Measurements from ENCODE around the gene C9orf85. TPM values are rescaled to one million over a fixed set of nuclear protein-coding genes. Genes with fewer than 3 reads are reported as not detected.
"Not testable (repeated sequence)": the region's sequence is repeated elsewhere in the genome, so short reads cannot be mapped to it uniquely, and the experiment has no call there.

The C9orf85 gene
- total RNA-seq, 1 donor from 2014 or later: 8.3 TPM

GRCh38 chr9:71931166-71931565 is 19.7 kb downstream of the C9orf85 start:
- H3K9me3 Mint-ChIP-seq: no peaks in the 10 kb centered on the region
- peaks cover 7% of the 10 kb centered on the region for H3K36me3 Mint-ChIP-seq (ENCODE audit: low read depth)
- H3K4me3 Mint-ChIP-seq (ENCODE audit: low read depth): no peak overlapping the region
- no peak for DNase-seq (ENCODE audit: low spot score)
- no peaks in the 10 kb centered on the region for H3K27me3 Mint-ChIP-seq (ENCODE audit: low read depth)
- H3K4me1 Mint-ChIP-seq (ENCODE audit: low read depth): no peaks in the 10 kb centered on the region
- no peak overlapping the region for H3K27ac Mint-ChIP-seq
- intact Hi-C loops (cut with micrococcal nuclease): no loop called here

GRCh38 chr9:71936066-71936465 is 24.6 kb downstream of the C9orf85 start:
- intact Hi-C loops (cut with micrococcal nuclease): no loop called here
- Mint-ChIP-seq H3K36me3 (ENCODE audit: low read depth) (peaks cover 3% of the 10 kb centered on the region), H3K4me1 (ENCODE audit: low read depth) (peaks cover 4% of the 10 kb centered on the region), H3K9me3 (no peaks in the 10 kb centered on the region), H3K4me3 (ENCODE audit: low read depth) (no peak overlapping the region), H3K27ac (no peak overlapping the region), H3K27me3 (ENCODE audit: low read depth) (no peaks in the 10 kb centered on the region)
- no peak for DNase-seq (ENCODE audit: low spot score)

GRCh38 chr9:71937070-71937625 is 25.7 kb downstream of the C9orf85 start:
- Mint-ChIP-seq H3K27ac (no peak overlapping the region), H3K27me3 (ENCODE audit: low read depth) (no peaks in the 10 kb centered on the region), H3K36me3 (ENCODE audit: low read depth) (peaks cover 3% of the 10 kb centered on the region), H3K4me3 (ENCODE audit: low read depth) (no peak overlapping the region), H3K4me1 (ENCODE audit: low read depth) (peaks cover 8% of the 10 kb centered on the region), H3K9me3 (no peaks in the 10 kb centered on the region)
- intact Hi-C loops (cut with micrococcal nuclease): no loop called here
- DNase-seq (ENCODE audit: low spot score): no peak

- DNase-seq (ENCODE audit: low spot score): no peak
- Mint-ChIP-seq H3K36me3 (ENCODE audit: low read depth) (peaks cover 2% of the 10 kb centered on the region), H3K27me3 (ENCODE audit: low read depth) (no peaks in the 10 kb centered on the region), H3K4me3 (ENCODE audit: low read depth) (no peak overlapping the region), H3K9me3 (no peaks in the 10 kb centered on the region), H3K4me1 (ENCODE audit: low read depth) (peaks cover 9% of the 10 kb centered on the region), H3K27ac (no peak overlapping the region)
- intact Hi-C loops (cut with micrococcal nuclease): no loop called here
These were observed 26.5 kb downstream of the C9orf85 start for GRCh38 chr9:71937898-71938297.

- Mint-ChIP-seq H3K4me1 (ENCODE audit: low read depth) (peaks cover 9% of the 10 kb centered on the region), H3K27me3 (ENCODE audit: low read depth) (no peaks in the 10 kb centered on the region), H3K9me3 (no peaks in the 10 kb centered on the region), H3K36me3 (ENCODE audit: low read depth) (no peaks in the 10 kb centered on the region), H3K27ac (no peak overlapping the region), H3K4me3 (ENCODE audit: low read depth) (no peak overlapping the region)
- intact Hi-C loops (cut with micrococcal nuclease): no loop called here
- no peak for DNase-seq (ENCODE audit: low spot score)
These were observed 29.7 kb downstream of the C9orf85 start for GRCh38 chr9:71941060-71941568.

- H3K4me1 Mint-ChIP-seq (ENCODE audit: low read depth): peaks cover 9% of the 10 kb centered on the region
These were observed 30.6 kb downstream of the C9orf85 start for GRCh38 chr9:71941998-71942567.

GRCh38 chr9:71944754-71945375 is 33.4 kb downstream of the C9orf85 start:
- no peak overlapping the region for H3K4me3 Mint-ChIP-seq (ENCODE audit: low read depth)
- no peak for DNase-seq (ENCODE audit: low spot score)
- H3K27ac Mint-ChIP-seq: no peak overlapping the region
- H3K36me3 Mint-ChIP-seq (ENCODE audit: low read depth): peaks cover 15% of the 10 kb centered on the region
- intact Hi-C loops (cut with micrococcal nuclease): no loop called here
- no peaks in the 10 kb centered on the region for H3K9me3 Mint-ChIP-seq
- peaks cover 6% of the 10 kb centered on the region for H3K4me1 Mint-ChIP-seq (ENCODE audit: low read depth)
- no peaks in the 10 kb centered on the region for H3K27me3 Mint-ChIP-seq (ENCODE audit: low read depth)

More at GRCh38 chr9:71941998-71942567, 30.6 kb downstream of the C9orf85 start:
- H3K36me3 Mint-ChIP-seq (ENCODE audit: low read depth): peaks cover 3% of the 10 kb centered on the region
- no peak for DNase-seq (ENCODE audit: low spot score)
- no peaks in the 10 kb centered on the region for H3K27me3 Mint-ChIP-seq (ENCODE audit: low read depth)
- H3K27ac Mint-ChIP-seq: no peak overlapping the region
- H3K9me3 Mint-ChIP-seq: no peaks in the 10 kb centered on the region
- H3K4me3 Mint-ChIP-seq (ENCODE audit: low read depth): no peak overlapping the region
- intact Hi-C loops (cut with micrococcal nuclease): no loop called here

GRCh38 chr9:71954652-71955051 is 43.2 kb downstream of the C9orf85 start:
- H3K9me3 Mint-ChIP-seq; H3K4me3 Mint-ChIP-seq (ENCODE audit: low read depth); H3K4me1 Mint-ChIP-seq (ENCODE audit: low read depth); H3K36me3 Mint-ChIP-seq (ENCODE audit: low read depth); H3K27me3 Mint-ChIP-seq (ENCODE audit: low read depth); intact Hi-C loops (cut with micrococcal nuclease); H3K27ac Mint-ChIP-seq; DNase-seq (ENCODE audit: low spot score): not testable (repeated sequence)

GRCh38 chr9:71955300-71955915 is 44.0 kb downstream of the C9orf85 start:
- Mint-ChIP-seq H3K9me3 (no peaks in the 10 kb centered on the region), H3K27me3 (ENCODE audit: low read depth) (no peaks in the 10 kb centered on the region), H3K27ac (no peak overlapping the region), H3K36me3 (ENCODE audit: low read depth) (peaks cover 9% of the 10 kb centered on the region), H3K4me1 (ENCODE audit: low read depth) (peaks cover 4% of the 10 kb centered on the region), H3K4me3 (ENCODE audit: low read depth) (no peak overlapping the region)
- intact Hi-C loops (cut with micrococcal nuclease): no loop called here
- no peak for DNase-seq (ENCODE audit: low spot score)

- Mint-ChIP-seq H3K27ac (no peak overlapping the region), H3K36me3 (ENCODE audit: low read depth) (peaks cover 30% of the 10 kb centered on the region), H3K4me3 (ENCODE audit: low read depth) (no peak overlapping the region), H3K27me3 (ENCODE audit: low read depth) (no peaks in the 10 kb centered on the region), H3K4me1 (ENCODE audit: low read depth) (peaks cover 3% of the 10 kb centered on the region), H3K9me3 (peaks cover 2% of the 10 kb centered on the region)
- intact Hi-C loops (cut with micrococcal nuclease): no loop called here
- no peak for DNase-seq (ENCODE audit: low spot score)
These were observed 50.9 kb downstream of the C9orf85 start for GRCh38 chr9:71962328-71962727.

GRCh38 chr9:71963471-71963996 is 52.1 kb downstream of the C9orf85 start:
- intact Hi-C loops (cut with micrococcal nuclease); DNase-seq (ENCODE audit: low spot score); H3K4me3 Mint-ChIP-seq (ENCODE audit: low read depth); H3K4me1 Mint-ChIP-seq (ENCODE audit: low read depth); H3K27me3 Mint-ChIP-seq (ENCODE audit: low read depth); H3K27ac Mint-ChIP-seq: not testable (repeated sequence)
- Mint-ChIP-seq H3K36me3 (ENCODE audit: low read depth) (peaks cover 39% of the 10 kb centered on the region), H3K9me3 (peaks cover 13% of the 10 kb centered on the region)

- H3K27me3 Mint-ChIP-seq (ENCODE audit: low read depth): no peaks in the 10 kb centered on the region
- peaks cover 50% of the 10 kb centered on the region for H3K36me3 Mint-ChIP-seq (ENCODE audit: low read depth)
- H3K4me1 Mint-ChIP-seq (ENCODE audit: low read depth): peaks cover 4% of the 10 kb centered on the region
- peaks cover 25% of the 10 kb centered on the region for H3K9me3 Mint-ChIP-seq
- no peak overlapping the region for H3K27ac Mint-ChIP-seq
- intact Hi-C loops (cut with micrococcal nuclease): loop anchor here (5.0 kb wide), 1 partner anchor 53 kb away; the partner anchor contains the start of genes ABHD17B and C9orf85
- DNase-seq (ENCODE audit: low spot score): no peak
- no peak overlapping the region for H3K4me3 Mint-ChIP-seq (ENCODE audit: low read depth)
These were observed 54.0 kb downstream of the C9orf85 start for GRCh38 chr9:71965403-71965802.

- H3K36me3 Mint-ChIP-seq (ENCODE audit: low read depth): peaks cover 56% of the 10 kb centered on the region
- peaks cover 4% of the 10 kb centered on the region for H3K4me1 Mint-ChIP-seq (ENCODE audit: low read depth)
- intact Hi-C loops (cut with micrococcal nuclease): loop anchor here (5.0 kb wide), 1 partner anchor 54 kb away; the partner anchor contains the start of genes ABHD17B and C9orf85
- no peak overlapping the region for H3K4me3 Mint-ChIP-seq (ENCODE audit: low read depth)
- H3K27me3 Mint-ChIP-seq (ENCODE audit: low read depth): no peaks in the 10 kb centered on the region
- H3K27ac Mint-ChIP-seq: no peak overlapping the region
- H3K9me3 Mint-ChIP-seq: peaks cover 25% of the 10 kb centered on the region
- DNase-seq (ENCODE audit: low spot score): no peak
These were observed 55.2 kb downstream of the C9orf85 start for GRCh38 chr9:71966601-71967000.
